ENCODE measurements around the gene DISC1. TPM values are rescaled to one million over a fixed set of nuclear protein-coding genes. Genes with fewer than 3 reads are reported as not detected.

Gene DISC1
- total and polyA plus RNA-seq, 2 donors (not counting 3 experiments of a cell fraction or from before 2014, with no cell fraction given), result 3.3 to 14.7 TPM

GRCh38 chr1:232045139-232045994 is 418.8 kb downstream of the DISC1 start:
- POLR2A ChIA-PET, result no interaction called here
- FAIRE-seq (no peak), DNase-seq (ENCODE audit: low read depth, low spot score) (no peak)
- TF ChIP-seq CTCF (IDR thresholded peaks at IDR 0.05; ENCODE audit: extremely low read depth in 1 of 2, insufficient read depth in 1 of 2, low read depth in 1 of 2, low read length in 2 of 2) (no peak), MYC (IDR thresholded peaks at IDR 0.05; ENCODE audit: low read depth, low read length) (no peak), JUN (IDR thresholded peaks at IDR 0.05; ENCODE audit: borderline replicate concordance, insufficient read depth, insufficient read length, low read depth) (no peak), EZH2 (IDR thresholded peaks at IDR 0.05; ENCODE audit: borderline replicate concordance, low read depth, low read length, severe bottlenecking) (no peak), POLR2AphosphoS5 (IDR thresholded peaks at IDR 0.05; ENCODE audit: insufficient read depth, low read depth, low read length) (no peak), MAX (IDR thresholded peaks at IDR 0.05; ENCODE audit: insufficient read depth, insufficient read length) (no peak), FOS (IDR thresholded peaks at IDR 0.05; ENCODE audit: borderline replicate concordance, insufficient read depth, low read length) (no peak), POLR2A (IDR thresholded peaks at IDR 0.05; ENCODE audit: low read depth, low read length) (no peak), GATA2 (IDR thresholded peaks at IDR 0.05; ENCODE audit: insufficient read depth, insufficient read length, low read depth, low read length) (no peak)
- Histone ChIP-seq H3K4me1 (ENCODE audit: control insufficient read depth, extremely low read depth, insufficient read depth, low read length) (no peaks in the 10 kb centered on the region), H3K9ac (replicated peaks; ENCODE audit: extremely low read depth, insufficient read depth, low read length) (no peak overlapping the region), H3K27me3 (ENCODE audit: control insufficient read depth in 2 of 2, insufficient read depth in 2 of 2, low read length in 2 of 2) (no peaks in the 10 kb centered on the region), H4K20me1 (replicated peaks; ENCODE audit: control insufficient read depth, extremely low read depth, insufficient read depth, low read length) (no peaks in the 10 kb centered on the region), H3K9me3 (replicated peaks; ENCODE audit: control insufficient read depth, insufficient read depth, low read length) (no peaks in the 10 kb centered on the region), H3K36me3 (ENCODE audit: control insufficient read depth in 2 of 2, extremely low read depth in 1 of 2, insufficient read depth in 2 of 2, low read length in 2 of 2) (no peaks in the 10 kb centered on the region), H3K27ac (ENCODE audit: insufficient read depth, low read depth, low read length) (no peak overlapping the region), H3K79me2 (ENCODE audit: control insufficient read depth, insufficient read depth, low read length) (no peaks in the 10 kb centered on the region), H2AFZ (ENCODE audit: low read depth, low read length) (no peak overlapping the region), H3K4me2 (ENCODE audit: insufficient read depth, low read length) (no peak overlapping the region), H3K9me1 (replicated peaks; ENCODE audit: control insufficient read depth, extremely low read depth, insufficient read depth, low read length) (no peaks in the 10 kb centered on the region), H3K4me3 (replicated peaks in 1 of 3; ENCODE audit: insufficient read depth in 1 of 3, low read depth in 1 of 3, low read length in 3 of 3) (no peak overlapping the region)
- dilution Hi-C loops (cut with MboI; ENCODE audit: extremely low pct_ligation_motif_present, low sequenced_read_pairs), result no loop called here
- BruUV-seq (replicated peaks), result no TSS peak
- intact Hi-C loops (cut with micrococcal nuclease), result no loop called here
- CTCF ChIA-PET, result no interaction called here
